ENCODE data around the gene KANSL1.

The KANSL1 gene

DNA sequence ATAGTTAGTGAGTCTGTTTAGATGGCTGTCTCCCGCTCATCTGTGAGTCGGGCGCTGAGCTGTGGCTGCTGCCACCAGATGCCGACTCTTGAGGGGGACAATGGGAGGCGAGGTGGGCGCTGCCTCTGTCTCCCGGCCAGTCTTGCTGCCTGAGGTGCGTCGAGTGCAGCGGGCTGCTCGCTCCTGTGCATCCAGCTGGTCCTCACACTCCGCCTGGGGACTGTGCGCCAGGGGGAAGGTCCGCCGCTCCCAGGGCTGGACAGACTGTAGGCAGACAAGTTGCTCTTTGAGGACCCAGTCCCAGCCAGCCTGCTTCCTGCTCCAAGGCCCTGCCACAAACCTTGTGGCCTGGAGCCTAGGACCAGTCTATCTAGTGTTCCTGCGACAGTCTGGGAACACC, 161.8 kb downstream of the KANSL1 start:
- no peak for TF ChIP-seq CTCF (conservative IDR thresholded peaks at IDR 0.05; ENCODE audit: low read length)
- no peak for DNase-seq (ENCODE audit: low read depth)
- H3K4me3 ChIP-seq (ENCODE audit: low read length) = no peak overlapping the region

DNA sequence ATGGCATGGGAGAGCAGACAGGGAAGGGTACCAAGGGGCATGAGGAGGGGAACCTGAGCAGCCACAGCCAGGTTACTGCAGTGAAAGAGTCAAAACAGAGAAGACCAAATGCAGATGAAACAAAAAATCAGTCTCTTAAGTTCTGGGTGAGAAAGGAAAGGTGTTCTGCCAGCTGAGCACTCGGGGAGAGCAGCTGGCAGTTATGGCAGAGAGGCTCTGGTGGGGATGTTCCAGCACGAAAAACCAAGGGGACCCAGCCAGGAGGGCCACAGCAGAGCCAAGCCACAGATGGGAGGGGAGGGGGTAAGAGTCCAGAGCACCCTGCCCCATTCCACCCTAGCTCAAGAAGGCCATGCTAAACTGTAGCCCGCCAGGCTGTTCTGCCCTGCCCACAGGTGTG, 162.5 kb downstream of the KANSL1 start:
- no peak for TF ChIP-seq CTCF (conservative IDR thresholded peaks at IDR 0.05; ENCODE audit: low read length)
- H3K4me3 ChIP-seq (ENCODE audit: low read length) = no peak overlapping the region
- no peak for DNase-seq (ENCODE audit: low read depth)

DNA sequence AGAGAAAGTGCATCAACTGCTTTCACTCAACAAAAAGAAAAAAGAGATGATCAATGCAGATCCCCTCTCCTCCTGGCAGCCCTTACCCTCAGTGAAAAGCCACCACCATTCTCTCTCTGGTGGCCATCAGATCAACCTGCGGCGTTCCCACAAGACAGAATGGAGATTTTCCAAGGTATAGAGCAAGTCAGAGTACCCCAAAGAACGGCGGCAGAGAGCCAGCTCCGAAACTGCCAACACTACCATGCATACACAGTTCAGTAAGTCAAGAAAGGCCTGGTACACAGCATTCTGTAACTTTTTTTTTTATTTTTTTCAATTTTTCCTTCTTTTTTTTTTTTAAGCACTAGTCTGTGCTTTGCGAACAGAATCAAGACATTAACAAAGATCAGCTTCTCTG, 163.6 kb downstream of the KANSL1 start:
- DNase-seq (ENCODE audit: low read depth) = no peak
- TF ChIP-seq CTCF (conservative IDR thresholded peaks at IDR 0.05; ENCODE audit: low read length) = no peak

GRCh38 chr17:46028981-46029565, 164.2 kb downstream of the KANSL1 start:
- DNase-seq (ENCODE audit: low read depth) = no peak
- no peak for TF ChIP-seq CTCF (conservative IDR thresholded peaks at IDR 0.05; ENCODE audit: low read length)
- no peak overlapping the region for H3K4me3 ChIP-seq (ENCODE audit: low read length)

More for the DNA sequence above, 163.6 kb downstream of the KANSL1 start:
- no peak overlapping the region for H3K4me3 ChIP-seq (ENCODE audit: low read length)

GRCh38 chr17:46028374-46028773, 164.9 kb downstream of the KANSL1 start:
- TF ChIP-seq CTCF (conservative IDR thresholded peaks at IDR 0.05; ENCODE audit: low read length) = no peak
- DNase-seq (ENCODE audit: low read depth) = no peak
- H3K4me3 ChIP-seq (ENCODE audit: low read length) = no peak overlapping the region

DNA sequence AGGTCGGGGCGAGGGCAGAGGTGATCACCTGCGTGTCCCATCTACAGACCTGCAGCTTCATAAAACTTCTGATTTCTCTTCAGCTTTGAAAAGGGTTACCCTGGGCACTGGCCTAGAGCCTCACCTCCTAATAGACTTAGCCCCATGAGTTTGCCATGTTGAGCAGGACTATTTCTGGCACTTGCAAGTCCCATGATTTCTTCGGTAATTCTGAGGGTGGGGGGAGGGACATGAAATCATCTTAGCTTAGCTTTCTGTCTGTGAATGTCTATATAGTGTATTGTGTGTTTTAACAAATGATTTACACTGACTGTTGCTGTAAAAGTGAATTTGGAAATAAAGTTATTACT, 165.3 kb downstream of the KANSL1 start:
- H3K4me3 ChIP-seq (ENCODE audit: low read length) = no peak overlapping the region
- TF ChIP-seq CTCF (conservative IDR thresholded peaks at IDR 0.05; ENCODE audit: low read length) = no peak
- DNase-seq (ENCODE audit: low read depth) = no peak

- no peak for DNase-seq (ENCODE audit: low read depth)
- TF ChIP-seq CTCF (conservative IDR thresholded peaks at IDR 0.05; ENCODE audit: low read length) = no peak
- no peak overlapping the region for H3K4me3 ChIP-seq (ENCODE audit: low read length)
These were observed 165.9 kb downstream of the KANSL1 start for GRCh38 chr17:46027048-46027975.

All from AG10803 (cell line).